Neural cell (in vitro differentiated cells): ENCODE results near the gene SLC25A11. TPM values are rescaled to one million over a fixed set of nuclear protein-coding genes. Genes with fewer than 3 reads are reported as not detected.

Experiments used
- H2AFZ ChIP-seq: fragments of 200-600, 300-800 bp; sonication (generic), shearing (Covaris generic); 2 replicates; pipeline ENCODE4 v1.6.0; 2014; ENCODE audit warnings: low read depth, mild to moderate bottlenecking, antibody characterized with exemption, low read length, moderate library complexity
- H3F3A ChIP-seq: fragments of 200-600 bp; shearing (Covaris generic); 2 replicates; pipeline ENCODE4 v1.6.1; 2016; ENCODE audit warnings: mild to moderate bottlenecking, moderate library complexity, mixed read lengths, antibody characterized with exemption, low read length; ENCODE audit not compliant: insufficient read depth, poor library complexity, severe bottlenecking
- H3K27ac ChIP-seq: fragments of 200-600, 300-800 bp; sonication (generic), shearing (Covaris generic); 2 replicates; pipeline ENCODE4 v1.5.1; 2014; ENCODE audit warnings: mild to moderate bottlenecking, low read length, moderate library complexity
- H3K27me3 ChIP-seq: fragments of 300-800, 200-600 bp; sonication (generic), shearing (Covaris generic); 2 replicates; pipeline ENCODE4 v1.6.0; 2014; ENCODE audit warnings: mild to moderate bottlenecking, low read depth, low read length, moderate library complexity; ENCODE audit not compliant: insufficient read depth
- H3K36me3 ChIP-seq: fragments of 300-800, 200-600 bp; sonication (generic), shearing (Covaris generic); 2 replicates; pipeline ENCODE4 v1.5.1; 2014; ENCODE audit warnings: mild to moderate bottlenecking, antibody characterized with exemption, low read length, moderate library complexity; ENCODE audit not compliant: insufficient read depth
- H3K4me2 ChIP-seq: fragments of 300-800, 200-600 bp; sonication (generic), shearing (Covaris generic); 2 replicates; pipeline ENCODE4 v1.6.0; 2014; ENCODE audit warnings: mild to moderate bottlenecking, low read length
- H3K4me3 ChIP-seq: fragments of 300-800, 200-600 bp; sonication (generic), shearing (Covaris generic); 2 replicates; pipeline ENCODE4 v1.5.1; 2014; ENCODE audit warnings: mild to moderate bottlenecking, low read length, moderate library complexity
- H3K79me2 ChIP-seq: fragments of 200-600 bp; shearing (Covaris generic); replicated peaks from 2 replicates; pipeline ENCODE4 v1.6.0; 2014; ENCODE audit warnings: mild to moderate bottlenecking, low read length, moderate library complexity; ENCODE audit not compliant: insufficient read depth
- H3K9ac ChIP-seq: fragments of 300-800, 200-600 bp; sonication (generic), shearing (Covaris generic); 2 replicates; pipeline ENCODE4 v1.6.1; 2016; ENCODE audit warnings: mild to moderate bottlenecking, low read length, mixed read lengths
- H3K9me2 ChIP-seq: fragments of 200-600 bp; shearing (Covaris generic); 2 replicates; pipeline ENCODE4 v1.6.1; 2016; ENCODE audit warnings: mild to moderate bottlenecking, low read length, mixed read lengths; ENCODE audit not compliant: insufficient read depth
- H3K9me3 ChIP-seq: fragments of 200-600, 300-800 bp; sonication (generic), shearing (Covaris generic); 2 replicates; pipeline ENCODE4 v1.6.1; 2016; ENCODE audit warnings: mild to moderate bottlenecking, mixed run types, low read length, moderate library complexity, mixed read lengths
- H4K20me1 ChIP-seq: fragments of 200-600 bp; shearing (Covaris generic); 2 replicates; pipeline ENCODE4 v1.6.1; 2016; ENCODE audit warnings: mild to moderate bottlenecking, mixed run types; ENCODE audit not compliant: insufficient read depth
- EP300 ChIP-seq: fragments of 450-650 bp; conservative IDR thresholded peaks from 2 replicates; pipeline ENCODE4 v1.6.1; 2014; ENCODE audit warnings: antibody characterized with exemption, mild to moderate bottlenecking, moderate library complexity; ENCODE audit not compliant: poor library complexity, severe bottlenecking
- EZH2 ChIP-seq: fragments of 200-600, 300-800 bp; shearing (Covaris generic), sonication (generic); IDR thresholded peaks from 2 replicates; pipeline ENCODE4 v1.6.1; 2014; ENCODE audit warnings: antibody characterized with exemption, low read length, borderline replicate concordance, mild to moderate bottlenecking; ENCODE audit not compliant: insufficient read depth, poor library complexity, severe bottlenecking
- MXI1 ChIP-seq: fragments of 450-650 bp; conservative IDR thresholded peaks from 2 replicates; pipeline ENCODE4 v1.6.1; 2014; ENCODE audit warnings: antibody characterized with exemption, mild to moderate bottlenecking; ENCODE audit not compliant: poor library complexity, severe bottlenecking
- POLR2AphosphoS5 ChIP-seq: IDR thresholded peaks from 2 replicates; pipeline ENCODE4 v1.6.1; 2012
- RAD21 ChIP-seq: fragments of 450-650 bp; conservative IDR thresholded peaks from 2 replicates; pipeline ENCODE4 v1.6.1; 2014; ENCODE audit warnings: antibody characterized with exemption, mild to moderate bottlenecking, moderate library complexity
- SMC3 ChIP-seq: fragments of 450-650 bp; conservative IDR thresholded peaks from 2 replicates; pipeline ENCODE4 v1.6.1; 2014; ENCODE audit warnings: antibody characterized with exemption, mild to moderate bottlenecking, moderate library complexity; ENCODE audit not compliant: poor library complexity
- TAF1 ChIP-seq: IDR thresholded peaks from 2 replicates; pipeline ENCODE4 v1.6.1; 2012; ENCODE audit warnings: low read depth
- polyA plus RNA-seq: library from polyadenylated mRNA; depleted of rRNA; stranded (reverse); fragments of >200 nt; gene quantifications from 2 replicates; pipeline ENCODE4 v1.2.3, GENCODE V29; 2014
- TF ChIP-seq, protein P1 (sequence below): IDR thresholded peaks from 2 replicates; pipeline ENCODE4 v1.6.1; 2012; ENCODE audit warnings: borderline replicate concordance
- TF ChIP-seq, protein P2 (sequence below): fragments of 450-650 bp; IDR thresholded peaks from 2 replicates; pipeline ENCODE4 v1.5.1; 2014; ENCODE audit warnings: antibody characterized with exemption, mild to moderate bottlenecking, moderate library complexity; ENCODE audit not compliant: poor library complexity, severe bottlenecking

Gene SLC25A11
- polyA plus RNA-seq, 1 donor from 2014 or later: 172 TPM

DNA sequence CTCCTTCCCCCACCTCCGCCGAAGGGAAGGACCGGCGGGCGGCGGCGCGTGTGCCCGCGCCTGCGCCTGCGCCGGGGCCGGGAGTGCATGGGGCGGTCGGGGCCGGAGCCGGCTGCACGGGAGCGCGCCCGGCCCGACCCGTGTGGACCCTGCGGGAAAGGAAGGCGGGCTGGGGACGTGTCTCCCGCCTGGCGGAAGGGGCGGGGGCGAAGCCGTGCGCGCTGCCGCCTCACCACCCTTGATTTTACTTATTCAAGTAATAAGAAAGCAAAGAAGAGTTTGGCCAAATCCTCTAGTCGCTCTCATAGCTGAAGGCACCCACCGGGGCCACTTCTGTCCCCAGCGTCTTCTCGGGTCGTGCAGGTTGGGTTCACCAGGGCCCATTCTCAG is 9.1 kb upstream of the SLC25A11 start:
- H3K27ac ChIP-seq: peak overlapping the region; percentile 82
- peak overlapping the region; percentile 60 for H2AFZ ChIP-seq
- H3K9me2 ChIP-seq: no peaks in the 10 kb centered on the region
- H3K9me3 ChIP-seq: no peaks in the 10 kb centered on the region
- no peaks in the 10 kb centered on the region for H3K36me3 ChIP-seq
- TF ChIP-seq EZH2: no peak
- TF ChIP-seq TAF1: no peak
- TF ChIP-seq EP300: no peak
- no peak for TF ChIP-seq RAD21
- TF ChIP-seq, protein P1, sequence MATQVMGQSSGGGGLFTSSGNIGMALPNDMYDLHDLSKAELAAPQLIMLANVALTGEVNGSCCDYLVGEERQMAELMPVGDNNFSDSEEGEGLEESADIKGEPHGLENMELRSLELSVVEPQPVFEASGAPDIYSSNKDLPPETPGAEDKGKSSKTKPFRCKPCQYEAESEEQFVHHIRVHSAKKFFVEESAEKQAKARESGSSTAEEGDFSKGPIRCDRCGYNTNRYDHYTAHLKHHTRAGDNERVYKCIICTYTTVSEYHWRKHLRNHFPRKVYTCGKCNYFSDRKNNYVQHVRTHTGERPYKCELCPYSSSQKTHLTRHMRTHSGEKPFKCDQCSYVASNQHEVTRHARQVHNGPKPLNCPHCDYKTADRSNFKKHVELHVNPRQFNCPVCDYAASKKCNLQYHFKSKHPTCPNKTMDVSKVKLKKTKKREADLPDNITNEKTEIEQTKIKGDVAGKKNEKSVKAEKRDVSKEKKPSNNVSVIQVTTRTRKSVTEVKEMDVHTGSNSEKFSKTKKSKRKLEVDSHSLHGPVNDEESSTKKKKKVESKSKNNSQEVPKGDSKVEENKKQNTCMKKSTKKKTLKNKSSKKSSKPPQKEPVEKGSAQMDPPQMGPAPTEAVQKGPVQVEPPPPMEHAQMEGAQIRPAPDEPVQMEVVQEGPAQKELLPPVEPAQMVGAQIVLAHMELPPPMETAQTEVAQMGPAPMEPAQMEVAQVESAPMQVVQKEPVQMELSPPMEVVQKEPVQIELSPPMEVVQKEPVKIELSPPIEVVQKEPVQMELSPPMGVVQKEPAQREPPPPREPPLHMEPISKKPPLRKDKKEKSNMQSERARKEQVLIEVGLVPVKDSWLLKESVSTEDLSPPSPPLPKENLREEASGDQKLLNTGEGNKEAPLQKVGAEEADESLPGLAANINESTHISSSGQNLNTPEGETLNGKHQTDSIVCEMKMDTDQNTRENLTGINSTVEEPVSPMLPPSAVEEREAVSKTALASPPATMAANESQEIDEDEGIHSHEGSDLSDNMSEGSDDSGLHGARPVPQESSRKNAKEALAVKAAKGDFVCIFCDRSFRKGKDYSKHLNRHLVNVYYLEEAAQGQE: no peak
- no peak for TF ChIP-seq MXI1
- TF ChIP-seq, protein P2, sequence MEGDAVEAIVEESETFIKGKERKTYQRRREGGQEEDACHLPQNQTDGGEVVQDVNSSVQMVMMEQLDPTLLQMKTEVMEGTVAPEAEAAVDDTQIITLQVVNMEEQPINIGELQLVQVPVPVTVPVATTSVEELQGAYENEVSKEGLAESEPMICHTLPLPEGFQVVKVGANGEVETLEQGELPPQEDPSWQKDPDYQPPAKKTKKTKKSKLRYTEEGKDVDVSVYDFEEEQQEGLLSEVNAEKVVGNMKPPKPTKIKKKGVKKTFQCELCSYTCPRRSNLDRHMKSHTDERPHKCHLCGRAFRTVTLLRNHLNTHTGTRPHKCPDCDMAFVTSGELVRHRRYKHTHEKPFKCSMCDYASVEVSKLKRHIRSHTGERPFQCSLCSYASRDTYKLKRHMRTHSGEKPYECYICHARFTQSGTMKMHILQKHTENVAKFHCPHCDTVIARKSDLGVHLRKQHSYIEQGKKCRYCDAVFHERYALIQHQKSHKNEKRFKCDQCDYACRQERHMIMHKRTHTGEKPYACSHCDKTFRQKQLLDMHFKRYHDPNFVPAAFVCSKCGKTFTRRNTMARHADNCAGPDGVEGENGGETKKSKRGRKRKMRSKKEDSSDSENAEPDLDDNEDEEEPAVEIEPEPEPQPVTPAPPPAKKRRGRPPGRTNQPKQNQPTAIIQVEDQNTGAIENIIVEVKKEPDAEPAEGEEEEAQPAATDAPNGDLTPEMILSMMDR: no peak
- no peak for TF ChIP-seq SMC3
- no peak for TF ChIP-seq POLR2AphosphoS5
- H4K20me1 ChIP-seq: no peaks in the 10 kb centered on the region
- H3F3A ChIP-seq: no peaks in the 10 kb centered on the region
- H3K79me2 ChIP-seq: peaks cover 5% of the 10 kb centered on the region
- H3K9ac ChIP-seq: peak overlapping the region; percentile 87
- peaks cover 3% of the 10 kb centered on the region for H3K27me3 ChIP-seq
- peak overlapping the region; percentile 99 for H3K4me3 ChIP-seq
- peak overlapping the region; percentile 70 for H3K4me2 ChIP-seq

DNA sequence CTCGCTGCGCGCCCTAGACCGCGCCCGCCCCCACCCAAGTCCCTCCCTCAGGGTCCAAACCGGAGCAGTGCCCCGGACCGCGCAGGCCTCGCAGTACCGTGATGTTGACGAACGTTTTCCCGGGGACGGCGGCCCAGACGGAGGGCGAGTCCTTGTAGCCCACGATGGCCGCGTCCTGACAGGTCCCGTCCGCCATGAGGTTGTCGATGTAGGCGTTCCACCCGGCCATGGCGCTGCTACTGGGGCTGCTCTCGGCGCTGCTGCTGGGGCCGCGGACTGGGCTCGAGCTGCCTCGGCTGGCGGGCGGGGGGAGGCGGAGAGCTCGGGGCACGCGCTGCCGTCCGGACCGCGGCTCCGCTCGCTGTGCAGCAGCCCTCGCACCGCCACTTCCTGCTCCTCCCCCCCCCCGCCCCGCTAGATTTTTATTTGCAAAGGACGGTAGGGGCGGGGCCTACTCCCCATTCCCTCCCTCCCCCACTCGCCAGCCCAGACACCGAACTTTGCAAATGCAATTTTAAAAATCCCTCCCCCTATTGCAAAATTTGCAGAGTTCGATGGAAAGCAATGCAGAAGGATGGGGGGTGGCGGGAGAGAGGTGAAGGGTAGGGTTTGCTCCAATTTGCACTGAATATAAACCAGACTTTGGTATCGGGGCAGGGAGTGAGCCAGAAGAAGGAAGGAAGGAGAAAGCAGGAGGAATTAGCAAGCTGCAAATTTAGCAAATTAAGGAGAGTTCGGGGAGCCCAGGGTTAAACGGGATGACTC is 8.5 kb upstream of the SLC25A11 start, which contains the start of gene PFN1:
PFN1 (minus strand) TSS at position 365 of the 765 bp plus-strand sequence; CDS start at position 229, 136 bp downstream.
- no peaks in the 10 kb centered on the region for H3K9me3 ChIP-seq
- peaks cover 5% of the 10 kb centered on the region for H3K79me2 ChIP-seq
- H2AFZ ChIP-seq: peak within 1 kb of the TSS; percentile 83
- H3K27ac ChIP-seq: peak within 1 kb of the TSS; percentile 82
- peaks cover 3% of the 10 kb centered on the region for H3K27me3 ChIP-seq
- H3K9me2 ChIP-seq: no peaks in the 10 kb centered on the region
- H3K36me3 ChIP-seq: no peaks in the 10 kb centered on the region
- peak within 1 kb of the TSS; percentile 99 for H3K4me3 ChIP-seq
- peak within 1 kb of the TSS; percentile 89 for H3K4me2 ChIP-seq
- H4K20me1 ChIP-seq: no peaks in the 10 kb centered on the region
- H3F3A ChIP-seq: no peaks in the 10 kb centered on the region
- peak within 1 kb of the TSS; percentile 87 for H3K9ac ChIP-seq
- TF ChIP-seq POLR2AphosphoS5: peak; percentile 75
- TF ChIP-seq TAF1: no peak
- TF ChIP-seq, protein P1: no peak
- peak; percentile 82 for TF ChIP-seq MXI1
- peak; percentile 43 for TF ChIP-seq EP300
- no peak for TF ChIP-seq SMC3
